Skeletal muscle cell (primary cell): ENCODE measurements around the gene FRAS1.

ENCODE experiments used
- DNase-seq: peaks from one replicate; pipeline ENCODE4 v3.0.0-alpha.2; 2010; ENCODE audit warnings: low read depth
- H3K4me3 ChIP-seq: 2 replicates; pipeline ENCODE4 v1.5.1; 2011; ENCODE audit warnings: low read depth, mild to moderate bottlenecking, control low read depth, low read length, moderate library complexity

Gene FRAS1

GRCh38 chr4:78510108-78510507 lies 453.0 kb downstream of the FRAS1 start:
- no peak for DNase-seq
- H3K4me3 ChIP-seq: no peak overlapping the region

GRCh38 chr4:78510681-78511080 lies 453.6 kb downstream of the FRAS1 start:
- no peak for DNase-seq
- H3K4me3 ChIP-seq: no peak overlapping the region

GRCh38 chr4:78512357-78512920 lies 455.3 kb downstream of the FRAS1 start:
- DNase-seq: no peak
- no peak overlapping the region for H3K4me3 ChIP-seq

GRCh38 chr4:78513411-78513975 lies 456.4 kb downstream of the FRAS1 start:
- no peak for DNase-seq
- H3K4me3 ChIP-seq: no peak overlapping the region

- H3K4me3 ChIP-seq: no peak overlapping the region
- no peak for DNase-seq
Measured at GRCh38 chr4:78517050-78517652, 460.0 kb downstream of the FRAS1 start.

GRCh38 chr4:78518561-78518960 lies 461.4 kb downstream of the FRAS1 start:
- no peak for DNase-seq
- H3K4me3 ChIP-seq: no peak overlapping the region

- no peak overlapping the region for H3K4me3 ChIP-seq
Measured at GRCh38 chr4:78519962-78520361, 462.8 kb downstream of the FRAS1 start.

GRCh38 chr4:78520808-78521226 lies 463.7 kb downstream of the FRAS1 start:
- no peak overlapping the region for H3K4me3 ChIP-seq
- DNase-seq: peak; percentile 52

More at GRCh38 chr4:78519962-78520361, 462.8 kb downstream of the FRAS1 start:
- DNase-seq: no peak

GRCh38 chr4:78524009-78524408 lies 466.9 kb downstream of the FRAS1 start:
- DNase-seq: no peak
- H3K4me3 ChIP-seq: no peak overlapping the region

- H3K4me3 ChIP-seq: no peak overlapping the region
- DNase-seq: no peak
Measured at GRCh38 chr4:78525559-78525958, 468.4 kb downstream of the FRAS1 start.

- H3K4me3 ChIP-seq: no peak overlapping the region
- DNase-seq: no peak
Measured at GRCh38 chr4:78527103-78527502, 470.0 kb downstream of the FRAS1 start.

GRCh38 chr4:78527555-78527954 lies 470.4 kb downstream of the FRAS1 start:
- no peak overlapping the region for H3K4me3 ChIP-seq
- DNase-seq: no peak

- H3K4me3 ChIP-seq: no peak overlapping the region
- DNase-seq: no peak
Measured at GRCh38 chr4:78528327-78528726, 471.2 kb downstream of the FRAS1 start.

- no peak for DNase-seq
- no peak overlapping the region for H3K4me3 ChIP-seq
Measured at GRCh38 chr4:78529569-78530209, 472.6 kb downstream of the FRAS1 start.

- no peak for DNase-seq
Measured at GRCh38 chr4:78532046-78532445, 474.9 kb downstream of the FRAS1 start.

GRCh38 chr4:78533854-78534253 lies 476.7 kb downstream of the FRAS1 start:
- no peak overlapping the region for H3K4me3 ChIP-seq
- DNase-seq: no peak

More at GRCh38 chr4:78532046-78532445, 474.9 kb downstream of the FRAS1 start:
- no peak overlapping the region for H3K4me3 ChIP-seq

- DNase-seq: no peak
Measured at GRCh38 chr4:78534286-78534955, 477.3 kb downstream of the FRAS1 start.

GRCh38 chr4:78542373-78542772 lies 485.2 kb downstream of the FRAS1 start:
- no peak for DNase-seq
- H3K4me3 ChIP-seq: no peak overlapping the region

More at GRCh38 chr4:78534286-78534955, 477.3 kb downstream of the FRAS1 start:
- H3K4me3 ChIP-seq: no peak overlapping the region

GRCh38 chr4:78543424-78544125 lies 486.5 kb downstream of the FRAS1 start:
- DNase-seq: no peak
- no peak overlapping the region for H3K4me3 ChIP-seq
